ENCODE measurements around the gene TREML1. TPM values are rescaled to one million over a fixed set of nuclear protein-coding genes. Genes with fewer than 3 reads are reported as not detected.
A peak's percentile ranks its signal among the peaks of the same experiment; 100 is the strongest.
"Not testable (repeated sequence)": the region's sequence is repeated elsewhere in the genome, so short reads cannot be mapped to it uniquely, and the experiment has no call there.

The TREML1 gene
- total and polyA plus RNA-seq, 7 experiments from 2014 or later, result 3.2 TPM; not detected in 6

DNA sequence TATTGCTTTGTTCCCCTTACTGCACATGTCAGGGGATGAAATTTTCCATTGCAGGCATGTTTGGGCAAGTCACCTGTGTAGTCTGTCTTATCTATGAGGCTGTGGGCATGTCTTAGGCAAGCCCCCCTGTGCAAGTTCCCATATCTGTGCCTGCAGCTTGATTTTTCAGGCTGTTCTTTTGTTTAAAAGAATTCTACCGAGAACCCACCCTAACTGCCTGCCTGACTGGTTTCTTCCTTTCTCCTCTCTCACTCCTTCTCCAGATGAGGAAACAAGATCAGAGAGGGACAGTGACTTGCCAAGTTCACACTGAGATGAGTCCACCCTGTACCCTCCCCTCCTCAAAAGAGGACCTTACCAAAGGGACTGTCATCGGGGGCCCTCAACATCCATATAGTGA, 35.8 kb upstream of the TREML1 start:
- H3K4me1 Mint-ChIP-seq, result peaks cover 39 to 60% (median 51%) of the 10 kb centered on the region in 7 donors
- intact Hi-C loops (cut with micrococcal nuclease), result no loop called here
- H3K9me3 Mint-ChIP-seq, result peaks cover 0 to 12% (median 6%) of the 10 kb centered on the region in 11 donors
- no peak overlapping the region for H3K4me3 Mint-ChIP-seq
- Histone ChIP-seq H3K27me3 (ENCODE audit: control insufficient read depth in 2 of 2, insufficient read depth in 2 of 2, low read length in 2 of 2) (no peaks in the 10 kb centered on the region), H3K36me3 (ENCODE audit: control insufficient read depth in 2 of 3, insufficient read depth in 3 of 3, low read length in 3 of 3) (peaks cover 0 to 12% (median 0%) of the 10 kb centered on the region in 3 experiments), H3K9me3 (ENCODE audit: control insufficient read depth in 2 of 3, low read length in 3 of 3) (peaks cover 0 to 9% (median 0%) of the 10 kb centered on the region in 3 experiments), H3K27ac (ENCODE audit: low read depth, low read length) (no peak overlapping the region), H3K4me1 (ENCODE audit: control insufficient read depth in 2 of 2, insufficient read depth in 2 of 2, low read length in 2 of 2) (peaks cover 0 to 17% of the 10 kb centered on the region in 2 donors), H3K4me3 (ENCODE audit: low read length) (no peak overlapping the region)
- H3K27ac Mint-ChIP-seq, result peak overlapping the region in 1 of 9 donors; percentile 50
- ATAC-seq (no peak), DNase-seq (no peak)
- ChIA-PET CTCF (interaction anchor here (0.6 to 1.7 kb wide), 3 partner anchors 9 to 181 kb away, joined by 3 to 5 read pairs (median 3); partner anchors contain the start of gene TREML2), POLR2A (interaction anchor here (1.2 kb wide), 1 partner anchor 9 kb away, joined by 3 read pairs; no protein-coding TSS in a partner anchor)
- no peaks in the 10 kb centered on the region for H3K27me3 Mint-ChIP-seq
- peaks cover 3 to 47% (median 15%) of the 10 kb centered on the region in 5 donors for H3K36me3 Mint-ChIP-seq

DNA sequence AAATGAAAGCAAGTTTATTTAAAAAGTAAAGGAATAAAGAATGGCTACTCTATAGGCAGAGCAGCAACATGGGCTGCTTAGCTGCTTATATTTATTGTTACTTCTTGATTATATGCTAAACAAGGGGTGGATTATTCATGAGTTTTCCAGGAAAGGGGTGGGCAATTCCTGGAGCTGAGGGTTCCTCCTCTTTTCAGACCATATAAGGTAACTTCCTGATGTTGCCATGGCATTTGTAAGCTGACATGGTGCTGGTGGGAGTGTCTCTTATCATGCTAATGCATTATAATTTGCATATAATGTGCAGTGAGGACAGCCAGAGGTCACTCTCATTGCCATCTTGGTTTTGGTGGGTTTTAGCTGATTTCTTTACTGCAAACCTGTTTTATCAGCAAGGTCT, 34.9 kb upstream of the TREML1 start:
- peaks cover 30 to 51% (median 42%) of the 10 kb centered on the region in 7 donors for H3K4me1 Mint-ChIP-seq
- H3K4me3 Mint-ChIP-seq; H3K9me3 ChIP-seq (ENCODE audit: control insufficient read depth in 2 of 3, low read length in 3 of 3); H3K4me3 ChIP-seq (ENCODE audit: low read length); H3K36me3 ChIP-seq (ENCODE audit: control insufficient read depth in 2 of 3, insufficient read depth in 3 of 3, low read length in 3 of 3); ATAC-seq; DNase-seq; H3K27me3 Mint-ChIP-seq; H3K27ac ChIP-seq (ENCODE audit: low read depth, low read length); intact Hi-C loops (cut with micrococcal nuclease); H3K27me3 ChIP-seq (ENCODE audit: control insufficient read depth in 2 of 2, insufficient read depth in 2 of 2, low read length in 2 of 2): not testable (repeated sequence)
- ChIA-PET CTCF (interaction anchor here (0.6 to 1.1 kb wide), 5 partner anchors 8 to 182 kb away, joined by 3 read pairs; no protein-coding TSS in a partner anchor), POLR2A (interaction anchor here (0.6 to 1.2 kb wide), 2 partner anchors 8 kb away, joined by 3 read pairs; no protein-coding TSS in a partner anchor)
- peaks cover 3 to 38% (median 15%) of the 10 kb centered on the region in 5 donors for H3K36me3 Mint-ChIP-seq
- peaks cover 0 to 17% of the 10 kb centered on the region in 2 donors for H3K4me1 ChIP-seq (ENCODE audit: control insufficient read depth in 2 of 2, insufficient read depth in 2 of 2, low read length in 2 of 2)
- H3K27ac Mint-ChIP-seq, result peak overlapping the region in 1 of 9 donors; percentile 31
- peaks cover 0 to 12% (median 6%) of the 10 kb centered on the region in 11 donors for H3K9me3 Mint-ChIP-seq

DNA sequence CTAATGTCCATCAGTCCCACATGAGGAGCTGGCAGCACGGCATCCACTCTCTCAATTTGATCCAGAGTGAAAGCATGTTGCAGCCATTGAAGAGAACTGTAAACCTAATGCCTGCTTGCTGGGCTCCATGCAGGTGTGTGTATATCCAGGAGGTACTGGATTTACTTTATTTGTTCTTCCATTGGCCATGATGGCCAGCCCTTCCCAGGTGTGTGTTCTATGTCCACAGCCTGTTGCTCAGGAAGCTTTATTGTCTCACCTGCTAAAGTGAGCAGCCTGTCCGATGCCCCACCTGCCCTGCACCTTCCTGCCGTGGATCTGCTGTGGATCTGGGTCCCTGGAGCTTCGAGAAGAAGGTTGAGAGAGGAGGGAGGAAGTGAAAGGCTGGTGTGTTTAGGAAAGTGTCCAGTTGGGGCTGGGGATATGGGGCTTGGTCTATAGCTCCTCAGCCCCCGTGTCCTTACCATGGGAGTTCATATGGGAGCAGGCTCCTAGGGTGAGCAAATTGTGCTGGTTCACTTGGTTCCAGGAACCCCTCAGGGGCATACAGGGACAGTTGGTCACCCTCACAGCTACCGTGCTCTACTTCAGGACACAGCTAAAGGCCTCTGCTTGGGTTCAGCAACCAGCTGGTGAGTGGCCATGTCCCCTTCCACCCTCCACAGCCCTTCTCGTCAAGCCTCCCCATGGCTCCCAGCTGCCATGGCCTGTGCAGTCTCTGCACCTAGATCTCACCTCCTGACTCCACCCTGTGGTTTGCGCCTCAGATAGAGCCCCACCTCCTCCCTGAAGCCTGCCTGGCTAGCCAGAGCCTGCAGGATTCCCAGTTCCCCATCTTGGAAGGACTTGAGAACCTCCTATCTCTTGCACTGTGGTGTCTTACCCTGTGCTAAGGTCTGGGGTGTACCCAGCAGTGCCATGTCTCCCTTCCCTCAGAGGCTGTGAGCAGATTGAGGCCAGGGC, 34.1 kb upstream of the TREML1 start:
- Mint-ChIP-seq H3K4me3 (no peak overlapping the region), H3K36me3 (peaks cover 3 to 33% (median 13%) of the 10 kb centered on the region in 5 donors)

DNA sequence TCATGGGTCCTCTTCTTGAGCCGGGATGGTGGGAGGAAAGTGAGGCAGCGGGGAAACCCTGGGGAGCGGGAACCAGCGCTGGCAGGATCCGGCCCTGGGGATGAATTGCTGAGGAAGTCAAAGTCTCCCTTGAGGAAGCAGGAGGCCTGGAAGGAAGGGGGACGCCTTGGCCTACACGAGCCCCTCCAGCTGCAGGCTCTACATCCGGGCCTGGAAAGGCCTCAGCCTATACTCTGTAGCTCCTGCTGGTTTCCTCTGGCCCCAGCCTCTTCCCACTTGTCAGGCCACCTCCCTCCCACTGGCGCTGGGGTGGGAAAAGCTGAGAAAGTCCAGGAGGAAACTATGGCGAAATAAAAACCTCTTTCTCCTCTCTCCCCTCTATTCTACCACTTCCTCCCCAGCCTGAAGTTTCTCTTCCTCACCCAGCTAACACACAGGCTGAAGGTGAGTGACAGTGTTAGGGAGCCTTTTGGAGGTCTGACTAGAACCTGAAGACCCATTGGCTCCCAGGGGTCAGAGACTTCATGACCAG, 31.9 kb upstream of the TREML1 start:
- CTCF ChIA-PET, result no interaction called here
- H3K4me1 ChIP-seq (ENCODE audit: control insufficient read depth in 2 of 2, insufficient read depth in 2 of 2, low read length in 2 of 2), result peaks cover 0 to 22% of the 10 kb centered on the region in 2 donors
- Mint-ChIP-seq H3K27ac (peak overlapping the region in 4 of 9 donors; percentile 36 to 74 (median 58)), H3K36me3 (peaks cover 3 to 21% (median 10%) of the 10 kb centered on the region in 5 donors), H3K4me3 (no peak overlapping the region), H3K27me3 (no peaks in the 10 kb centered on the region), H3K4me1 (peaks cover 30 to 52% (median 43%) of the 10 kb centered on the region in 7 donors), H3K9me3 (peaks cover 0 to 12% (median 6%) of the 10 kb centered on the region in 11 donors)
- H3K27ac ChIP-seq (ENCODE audit: low read depth, low read length), result no peak overlapping the region
- POLR2A ChIA-PET, result interaction anchor here (0.6 kb wide), 1 partner anchor 74 kb away, joined by 3 read pairs; no protein-coding TSS in a partner anchor
- H3K27me3 ChIP-seq (ENCODE audit: control insufficient read depth in 2 of 2, insufficient read depth in 2 of 2, low read length in 2 of 2), result no peaks in the 10 kb centered on the region
- H3K36me3 ChIP-seq (ENCODE audit: control insufficient read depth in 2 of 3, insufficient read depth in 3 of 3, low read length in 3 of 3), result no peaks in the 10 kb centered on the region
- peaks cover 0 to 9% (median 0%) of the 10 kb centered on the region in 3 experiments for H3K9me3 ChIP-seq (ENCODE audit: control insufficient read depth in 2 of 3, low read length in 3 of 3)
- H3K4me3 ChIP-seq (ENCODE audit: low read length), result no peak overlapping the region
- no peak for ATAC-seq
- intact Hi-C loops (cut with micrococcal nuclease), result no loop called here
- DNase-seq, result no peak

More for the DNA sequence above, 34.1 kb upstream of the TREML1 start:
- peaks cover 0 to 4% (median 0%) of the 10 kb centered on the region in 3 experiments for H3K36me3 ChIP-seq (ENCODE audit: control insufficient read depth in 2 of 3, insufficient read depth in 3 of 3, low read length in 3 of 3)
- intact Hi-C loops (cut with micrococcal nuclease), result no loop called here
- POLR2A ChIA-PET, result interaction anchor here (0.6 kb wide), 1 partner anchor 9 kb away, joined by 3 read pairs; no protein-coding TSS in a partner anchor
- no peak for ATAC-seq
- H3K4me3 ChIP-seq (ENCODE audit: low read length), result no peak overlapping the region
- Mint-ChIP-seq H3K4me1 (peaks cover 26 to 47% (median 38%) of the 10 kb centered on the region in 7 donors), H3K9me3 (peaks cover 0 to 12% (median 6%) of the 10 kb centered on the region in 11 donors), H3K27ac (peak overlapping the region in 1 of 9 donors; percentile 31), H3K27me3 (no peaks in the 10 kb centered on the region)
- peaks cover 0 to 17% of the 10 kb centered on the region in 2 donors for H3K4me1 ChIP-seq (ENCODE audit: control insufficient read depth in 2 of 2, insufficient read depth in 2 of 2, low read length in 2 of 2)
- H3K27me3 ChIP-seq (ENCODE audit: control insufficient read depth in 2 of 2, insufficient read depth in 2 of 2, low read length in 2 of 2), result no peaks in the 10 kb centered on the region
- H3K27ac ChIP-seq (ENCODE audit: low read depth, low read length), result no peak overlapping the region
- peaks cover 0 to 9% (median 0%) of the 10 kb centered on the region in 3 experiments for H3K9me3 ChIP-seq (ENCODE audit: control insufficient read depth in 2 of 3, low read length in 3 of 3)
- CTCF ChIA-PET, result interaction anchor here (0.6 to 1.1 kb wide), 3 partner anchors 9 to 119 kb away, joined by 3 read pairs; no protein-coding TSS in a partner anchor
- DNase-seq, result no peak

DNA sequence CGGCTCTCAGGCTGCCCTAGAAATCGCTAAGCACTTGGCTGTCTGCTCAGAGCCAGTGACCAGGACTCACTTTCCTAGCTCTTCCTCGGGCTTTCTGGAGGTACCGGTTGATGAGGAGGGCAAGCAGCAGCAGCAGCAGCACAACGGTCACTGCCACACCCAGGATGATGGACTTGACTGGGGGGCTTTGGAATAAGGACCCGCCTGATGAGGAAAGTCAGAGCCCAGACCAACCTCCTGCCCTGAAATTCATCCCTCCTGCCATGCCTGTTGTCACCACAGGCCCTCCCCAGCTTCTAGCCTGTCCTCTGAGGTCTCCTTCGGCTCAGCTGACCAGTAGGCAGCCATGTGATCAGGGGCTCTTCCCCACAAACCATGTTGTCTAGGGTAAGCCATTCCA, 30.6 kb upstream of the TREML1 start:
- intact Hi-C loops (cut with micrococcal nuclease), result loop anchor here (5.0 kb wide), 3 partner anchors 92 to 1837 kb away; no protein-coding TSS in a partner anchor

More for the DNA sequence above, 30.6 kb upstream of the TREML1 start:
- Histone ChIP-seq H3K4me1 (ENCODE audit: control insufficient read depth in 2 of 2, insufficient read depth in 2 of 2, low read length in 2 of 2) (peaks cover 0 to 22% of the 10 kb centered on the region in 2 donors), H3K9me3 (ENCODE audit: control insufficient read depth in 2 of 3, low read length in 3 of 3) (peaks cover 0 to 4% (median 0%) of the 10 kb centered on the region in 3 experiments), H3K4me3 (ENCODE audit: low read length) (no peak overlapping the region), H3K27me3 (ENCODE audit: control insufficient read depth in 2 of 2, insufficient read depth in 2 of 2, low read length in 2 of 2) (no peaks in the 10 kb centered on the region), H3K27ac (ENCODE audit: low read depth, low read length) (no peak overlapping the region), H3K36me3 (ENCODE audit: control insufficient read depth in 2 of 3, insufficient read depth in 3 of 3, low read length in 3 of 3) (no peaks in the 10 kb centered on the region)
- Mint-ChIP-seq H3K4me1 (peaks cover 30 to 54% (median 43%) of the 10 kb centered on the region in 7 donors), H3K4me3 (peak overlapping the region in 1 of 10 donors; percentile 8), H3K27me3 (no peaks in the 10 kb centered on the region), H3K9me3 (peaks cover 0 to 6% (median 3%) of the 10 kb centered on the region in 11 donors), H3K27ac (peak overlapping the region in 3 of 9 donors; percentile 41 to 51 (median 48)), H3K36me3 (peaks cover 3 to 9% (median 4%) of the 10 kb centered on the region in 5 donors)
- no peak for ATAC-seq
- ChIA-PET CTCF (no interaction called here), POLR2A (no interaction called here)
- DNase-seq, result no peak
